ENCODE measurements around the gene FAM162A. TPM values are rescaled to one million over a fixed set of nuclear protein-coding genes. Genes with fewer than 3 reads are reported as not detected.

Gene FAM162A
- total RNA-seq = 82.2 and 85.8 TPM in 2 replicates

- Mint-ChIP-seq H3K4me3 (ENCODE audit: low read depth) (peak within 1 kb of the TSS; percentile 90), H3K4me1 (ENCODE audit: low read depth) (peaks cover 62% of the 10 kb centered on the region), H3K9me3 (no peaks in the 10 kb centered on the region), H3K36me3 (ENCODE audit: low read depth) (peaks cover 39% of the 10 kb centered on the region), H3K27ac (peak within 1 kb of the TSS; percentile 94), H3K27me3 (ENCODE audit: low read depth) (no peaks in the 10 kb centered on the region)
- intact Hi-C loops (cut with micrococcal nuclease) = loop anchor here (1.0 to 10.0 kb wide), 8 partner anchors 19 to 1203 kb away; partner anchors contain the start of genes EAF2, GOLGB1, HACD2 and HSPBAP1
- DNase-seq (ENCODE audit: low spot score) = peak; percentile 92
Measured at GRCh38 chr3:122383771-122384697, at the start of gene FAM162A. TSS of gene FAM162A (plus strand) at chr3:122384182. CDS start at chr3:122384266, 84 bp downstream.

- H3K27ac Mint-ChIP-seq = no peak overlapping the region
- intact Hi-C loops (cut with micrococcal nuclease) = no loop called here
- peaks cover 10% of the 10 kb centered on the region for H3K27me3 Mint-ChIP-seq (ENCODE audit: low read depth)
- DNase-seq (ENCODE audit: low spot score) = no peak
- no peak overlapping the region for H3K4me3 Mint-ChIP-seq (ENCODE audit: low read depth)
- H3K4me1 Mint-ChIP-seq (ENCODE audit: low read depth) = no peaks in the 10 kb centered on the region
- H3K9me3 Mint-ChIP-seq = peaks cover 12% of the 10 kb centered on the region
- no peaks in the 10 kb centered on the region for H3K36me3 Mint-ChIP-seq (ENCODE audit: low read depth)
Measured at GRCh38 chr3:122342803-122343202, 41.2 kb upstream of the FAM162A start.

GRCh38 chr3:122343654-122344053 lies 40.3 kb upstream of the FAM162A start:
- no peaks in the 10 kb centered on the region for H3K4me1 Mint-ChIP-seq (ENCODE audit: low read depth)

GRCh38 chr3:122349171-122349570 lies 34.8 kb upstream of the FAM162A start:
- Mint-ChIP-seq H3K9me3 (peaks cover 9% of the 10 kb centered on the region), H3K36me3 (ENCODE audit: low read depth) (no peaks in the 10 kb centered on the region), H3K4me3 (ENCODE audit: low read depth) (no peak overlapping the region), H3K27ac (no peak overlapping the region), H3K4me1 (ENCODE audit: low read depth) (no peaks in the 10 kb centered on the region), H3K27me3 (ENCODE audit: low read depth) (peaks cover 2% of the 10 kb centered on the region)
- intact Hi-C loops (cut with micrococcal nuclease) = no loop called here
- DNase-seq (ENCODE audit: low spot score) = no peak

More at GRCh38 chr3:122343654-122344053, 40.3 kb upstream of the FAM162A start:
- Mint-ChIP-seq H3K9me3 (peaks cover 15% of the 10 kb centered on the region), H3K4me3 (ENCODE audit: low read depth) (no peak overlapping the region), H3K36me3 (ENCODE audit: low read depth) (no peaks in the 10 kb centered on the region), H3K27me3 (ENCODE audit: low read depth) (peaks cover 10% of the 10 kb centered on the region), H3K27ac (no peak overlapping the region)
- intact Hi-C loops (cut with micrococcal nuclease) = no loop called here
- DNase-seq (ENCODE audit: low spot score) = no peak

- Mint-ChIP-seq H3K9me3 (peaks cover 9% of the 10 kb centered on the region), H3K4me1 (ENCODE audit: low read depth) (no peaks in the 10 kb centered on the region), H3K27me3 (ENCODE audit: low read depth) (no peaks in the 10 kb centered on the region), H3K36me3 (ENCODE audit: low read depth) (no peaks in the 10 kb centered on the region), H3K27ac (no peak overlapping the region), H3K4me3 (ENCODE audit: low read depth) (no peak overlapping the region)
- no peak for DNase-seq (ENCODE audit: low spot score)
- intact Hi-C loops (cut with micrococcal nuclease) = no loop called here
Measured at GRCh38 chr3:122350814-122351418, 33.1 kb upstream of the FAM162A start.

GRCh38 chr3:122351612-122352011 lies 32.4 kb upstream of the FAM162A start:
- Mint-ChIP-seq H3K4me3 (ENCODE audit: low read depth) (no peak overlapping the region), H3K4me1 (ENCODE audit: low read depth) (no peaks in the 10 kb centered on the region), H3K27me3 (ENCODE audit: low read depth) (no peaks in the 10 kb centered on the region), H3K27ac (no peak overlapping the region), H3K9me3 (peaks cover 9% of the 10 kb centered on the region), H3K36me3 (ENCODE audit: low read depth) (no peaks in the 10 kb centered on the region)
- DNase-seq (ENCODE audit: low spot score) = no peak
- intact Hi-C loops (cut with micrococcal nuclease) = no loop called here

GRCh38 chr3:122353215-122353614 lies 30.8 kb upstream of the FAM162A start:
- H3K4me1 Mint-ChIP-seq (ENCODE audit: low read depth) = no peaks in the 10 kb centered on the region
- intact Hi-C loops (cut with micrococcal nuclease) = no loop called here
- peaks cover 10% of the 10 kb centered on the region for H3K36me3 Mint-ChIP-seq (ENCODE audit: low read depth)
- no peaks in the 10 kb centered on the region for H3K27me3 Mint-ChIP-seq (ENCODE audit: low read depth)
- H3K27ac Mint-ChIP-seq = no peak overlapping the region
- no peaks in the 10 kb centered on the region for H3K9me3 Mint-ChIP-seq
- H3K4me3 Mint-ChIP-seq (ENCODE audit: low read depth) = no peak overlapping the region
- no peak for DNase-seq (ENCODE audit: low spot score)

- Mint-ChIP-seq H3K4me1 (ENCODE audit: low read depth) (no peaks in the 10 kb centered on the region), H3K4me3 (ENCODE audit: low read depth) (no peak overlapping the region), H3K27me3 (ENCODE audit: low read depth) (no peaks in the 10 kb centered on the region), H3K27ac (no peak overlapping the region), H3K9me3 (no peaks in the 10 kb centered on the region), H3K36me3 (ENCODE audit: low read depth) (peaks cover 17% of the 10 kb centered on the region)
- DNase-seq (ENCODE audit: low spot score) = no peak
- intact Hi-C loops (cut with micrococcal nuclease) = no loop called here
Measured at GRCh38 chr3:122353893-122354401, 30.0 kb upstream of the FAM162A start.

GRCh38 chr3:122355612-122356011 lies 28.4 kb upstream of the FAM162A start:
- DNase-seq (ENCODE audit: low spot score) = no peak
- peaks cover 23% of the 10 kb centered on the region for H3K36me3 Mint-ChIP-seq (ENCODE audit: low read depth)
- intact Hi-C loops (cut with micrococcal nuclease) = loop anchor here (1.0 kb wide), 1 partner anchor 57 kb away; no protein-coding TSS in a partner anchor
- no peak overlapping the region for H3K4me3 Mint-ChIP-seq (ENCODE audit: low read depth)
- H3K9me3 Mint-ChIP-seq = no peaks in the 10 kb centered on the region
- H3K27me3 Mint-ChIP-seq (ENCODE audit: low read depth) = no peaks in the 10 kb centered on the region
- H3K27ac Mint-ChIP-seq = no peak overlapping the region
- peaks cover 2% of the 10 kb centered on the region for H3K4me1 Mint-ChIP-seq (ENCODE audit: low read depth)

GRCh38 chr3:122356402-122356801 lies 27.6 kb upstream of the FAM162A start:
- peaks cover 2% of the 10 kb centered on the region for H3K4me1 Mint-ChIP-seq (ENCODE audit: low read depth)
- H3K9me3 Mint-ChIP-seq = no peaks in the 10 kb centered on the region
- H3K27ac Mint-ChIP-seq = no peak overlapping the region
- no peaks in the 10 kb centered on the region for H3K27me3 Mint-ChIP-seq (ENCODE audit: low read depth)
- H3K4me3 Mint-ChIP-seq (ENCODE audit: low read depth) = no peak overlapping the region
- intact Hi-C loops (cut with micrococcal nuclease) = loop anchor here (1.0 kb wide), 1 partner anchor 58 kb away; no protein-coding TSS in a partner anchor
- peaks cover 26% of the 10 kb centered on the region for H3K36me3 Mint-ChIP-seq (ENCODE audit: low read depth)
- DNase-seq (ENCODE audit: low spot score) = no peak

GRCh38 chr3:122357828-122358702 lies 25.9 kb upstream of the FAM162A start:
- Mint-ChIP-seq H3K27me3 (ENCODE audit: low read depth) (no peaks in the 10 kb centered on the region), H3K36me3 (ENCODE audit: low read depth) (peaks cover 38% of the 10 kb centered on the region), H3K4me3 (ENCODE audit: low read depth) (no peak overlapping the region), H3K9me3 (no peaks in the 10 kb centered on the region), H3K4me1 (ENCODE audit: low read depth) (peaks cover 2% of the 10 kb centered on the region), H3K27ac (no peak overlapping the region)
- intact Hi-C loops (cut with micrococcal nuclease) = no loop called here
- no peak for DNase-seq (ENCODE audit: low spot score)

- no peaks in the 10 kb centered on the region for H3K27me3 Mint-ChIP-seq (ENCODE audit: low read depth)
- no peaks in the 10 kb centered on the region for H3K9me3 Mint-ChIP-seq
- peaks cover 44% of the 10 kb centered on the region for H3K36me3 Mint-ChIP-seq (ENCODE audit: low read depth)
- no peak overlapping the region for H3K4me3 Mint-ChIP-seq (ENCODE audit: low read depth)
- DNase-seq (ENCODE audit: low spot score) = no peak
- intact Hi-C loops (cut with micrococcal nuclease) = no loop called here
- H3K27ac Mint-ChIP-seq = no peak overlapping the region
- peaks cover 6% of the 10 kb centered on the region for H3K4me1 Mint-ChIP-seq (ENCODE audit: low read depth)
Measured at GRCh38 chr3:122358703-122359032, 25.3 kb upstream of the FAM162A start.
